Type B pancreatic cell (in vitro differentiated cells): ENCODE data around the gene MT1H. TPM values are rescaled to one million over a fixed set of nuclear protein-coding genes. Genes with fewer than 3 reads are reported as not detected.

Source experiments
- DNase-seq: peaks from one replicate; pipeline ENCODE4 v3.0.0; 2021; ENCODE audit warnings: mixed read lengths; ENCODE audit not compliant: unreplicated experiment; ENCODE audit errors: extremely low spot score
- H3K27ac Mint-ChIP-seq: 2 replicates; pipeline ENCODE4 v1.8.0; 2021; ENCODE audit warnings: mild to moderate bottlenecking, mixed read lengths
- H3K27me3 Mint-ChIP-seq: 2 replicates; pipeline ENCODE4 v1.8.0; 2021; ENCODE audit warnings: mixed read lengths
- H3K36me3 Mint-ChIP-seq: 2 replicates; pipeline ENCODE4 v1.8.0; 2021; ENCODE audit warnings: mixed read lengths
- H3K4me1 Mint-ChIP-seq: one replicate; pipeline ENCODE4 v1.8.0; 2021; ENCODE audit warnings: mixed read lengths; ENCODE audit not compliant: unreplicated experiment
- H3K4me3 Mint-ChIP-seq: 2 replicates; pipeline ENCODE4 v1.8.0; 2021; ENCODE audit warnings: mild to moderate bottlenecking, mixed read lengths
- H3K9me3 Mint-ChIP-seq: 2 replicates; pipeline ENCODE4 v1.8.0; 2021; ENCODE audit warnings: mixed read lengths
- CTCF ChIP-seq: fragments of 200-600 bp; sonication (generic); conservative IDR thresholded peaks from 2 replicates; pipeline ENCODE4 v1.5.0; 2021; ENCODE audit warnings: antibody characterized with exemption, mild to moderate bottlenecking
- total RNA-seq: library from RNA; stranded (reverse); gene quantifications from 2 replicates; pipeline ENCODE4 v1.2.1, GENCODE V29; 2021; ENCODE audit warnings: low replicate concordance

The MT1H gene
- total RNA-seq, 1 donor from 2014 or later, result 2.2 TPM

- peaks cover 10% of the 10 kb centered on the region for H3K36me3 Mint-ChIP-seq
- peaks cover 37% of the 10 kb centered on the region for H3K27me3 Mint-ChIP-seq
- peaks cover 4% of the 10 kb centered on the region for H3K4me1 Mint-ChIP-seq
- H3K4me3 Mint-ChIP-seq, result no peak overlapping the region
- TF ChIP-seq CTCF, result no peak
- peaks cover 15% of the 10 kb centered on the region for H3K9me3 Mint-ChIP-seq
- no peak for DNase-seq
- H3K27ac Mint-ChIP-seq, result no peak overlapping the region
Observed at GRCh38 chr16:56686758-56687157, 17.1 kb downstream of the MT1H start.

GRCh38 chr16:56688762-56689161 lies 19.1 kb downstream of the MT1H start:
- Mint-ChIP-seq H3K4me1 (peaks cover 5% of the 10 kb centered on the region), H3K27ac (no peak overlapping the region), H3K27me3 (peaks cover 33% of the 10 kb centered on the region), H3K36me3 (peaks cover 10% of the 10 kb centered on the region), H3K4me3 (no peak overlapping the region), H3K9me3 (peaks cover 18% of the 10 kb centered on the region)
- no peak for DNase-seq
- TF ChIP-seq CTCF, result no peak

- no peak for TF ChIP-seq CTCF
- Mint-ChIP-seq H3K36me3 (peaks cover 10% of the 10 kb centered on the region), H3K9me3 (peaks cover 18% of the 10 kb centered on the region), H3K27me3 (peaks cover 29% of the 10 kb centered on the region), H3K4me1 (peaks cover 5% of the 10 kb centered on the region), H3K27ac (no peak overlapping the region), H3K4me3 (no peak overlapping the region)
- DNase-seq, result no peak
Observed at GRCh38 chr16:56689171-56689570, 19.6 kb downstream of the MT1H start.

- H3K27ac Mint-ChIP-seq, result no peak overlapping the region
- no peak overlapping the region for H3K4me3 Mint-ChIP-seq
- H3K9me3 Mint-ChIP-seq, result peaks cover 18% of the 10 kb centered on the region
- peaks cover 24% of the 10 kb centered on the region for H3K27me3 Mint-ChIP-seq
- peaks cover 5% of the 10 kb centered on the region for H3K4me1 Mint-ChIP-seq
- no peak for TF ChIP-seq CTCF
- H3K36me3 Mint-ChIP-seq, result peaks cover 10% of the 10 kb centered on the region
- DNase-seq, result no peak
Observed at GRCh38 chr16:56690420-56691122, 21.0 kb downstream of the MT1H start.

- Mint-ChIP-seq H3K27ac (peak overlapping the region; percentile 96), H3K36me3 (peaks cover 5% of the 10 kb centered on the region), H3K9me3 (peaks cover 15% of the 10 kb centered on the region), H3K4me1 (peaks cover 5% of the 10 kb centered on the region), H3K27me3 (peaks cover 21% of the 10 kb centered on the region), H3K4me3 (peak overlapping the region; percentile 49)
- no peak for DNase-seq
- no peak for TF ChIP-seq CTCF
Observed at GRCh38 chr16:56691885-56692284, 22.3 kb downstream of the MT1H start.
